Endometrial microvascular endothelial cells (primary cell): ENCODE results near the gene TRAPPC12. TPM values are rescaled to one million over a fixed set of nuclear protein-coding genes. Genes with fewer than 3 reads are reported as not detected.
"Not testable (repeated sequence)": the region's sequence is repeated elsewhere in the genome, so short reads cannot be mapped to it uniquely, and the experiment has no call there.

ENCODE experiments used
- in situ Hi-C: cut with HindIII; loops from 2 replicates; pipeline ENCODE4 v1.10.0; 2017; ENCODE audit warnings: low sequenced_read_pairs, low pct_unique_long_range_greater_than_20kb; ENCODE audit errors: inconsistent ontology term
- total RNA-seq: library from RNA; depleted of rRNA; stranded (reverse); fragments of >200 nt; gene quantifications from one replicate; pipeline ENCODE4 v1.2.3, GENCODE V29; 2015; ENCODE audit errors: inconsistent ontology term

Gene TRAPPC12
- total RNA-seq, 1 donor from 2014 or later = 66.1 TPM

DNA sequence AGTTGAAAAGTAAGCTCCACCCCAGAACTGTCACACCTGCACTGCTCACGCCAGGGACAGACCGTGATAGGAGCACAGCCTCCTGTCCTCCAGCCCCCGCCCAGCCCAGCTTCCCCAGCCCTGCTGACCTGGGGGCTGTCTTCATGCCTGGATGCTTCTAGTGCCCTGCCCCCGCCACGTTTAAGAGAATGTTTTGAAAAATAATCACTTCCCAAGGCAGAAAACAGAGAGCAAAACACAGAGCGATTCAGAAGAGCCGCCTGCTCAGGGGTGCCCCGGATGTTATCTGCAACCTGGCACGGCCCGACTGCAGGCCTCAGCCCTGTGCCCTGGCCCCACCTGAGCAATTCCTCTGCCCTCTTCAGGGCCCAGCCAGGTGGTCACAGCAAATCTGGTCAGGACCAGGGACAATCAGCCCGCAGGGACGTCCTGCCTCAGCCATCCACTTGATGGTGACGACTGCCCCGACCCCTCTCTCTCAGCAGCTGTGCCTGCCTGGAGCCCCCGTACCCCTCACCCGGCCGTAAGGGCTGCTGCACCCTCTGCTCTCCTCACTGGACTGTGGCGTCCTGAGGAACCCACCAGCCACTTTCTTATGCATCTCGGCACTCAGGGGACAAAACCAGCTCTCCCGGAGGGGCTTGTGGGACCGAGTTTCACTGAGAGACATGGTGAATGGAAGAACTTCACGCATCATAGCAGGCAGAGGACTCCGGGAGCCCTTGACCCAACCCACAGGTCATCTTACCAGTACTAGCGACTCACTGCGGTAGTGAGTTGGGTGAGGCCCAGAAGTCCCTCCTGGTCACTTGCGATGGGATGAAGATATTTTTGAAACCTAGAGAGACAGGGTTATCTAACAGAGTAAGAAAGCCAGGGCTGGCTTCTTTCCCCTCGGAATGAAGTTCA, 109.6 kb downstream of the TRAPPC12 start:
- in situ Hi-C loops = no loop called here

DNA sequence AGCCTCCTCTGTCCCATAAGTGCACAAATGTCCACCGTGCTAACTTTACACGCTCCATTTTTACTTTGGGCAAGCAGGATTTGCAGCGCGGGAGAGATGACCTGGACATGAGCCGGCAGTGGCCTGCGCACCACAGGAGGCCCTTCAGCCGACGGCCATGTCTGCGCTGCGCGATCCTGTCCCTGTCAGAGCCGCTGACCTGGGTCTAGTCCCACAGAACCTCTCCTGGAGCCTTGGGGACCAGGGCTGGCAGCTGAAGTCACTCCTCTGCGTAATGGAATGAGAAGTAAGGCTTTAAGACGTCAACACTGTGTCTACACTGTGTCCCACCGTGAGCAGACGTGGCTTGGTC, 110.2 kb downstream of the TRAPPC12 start:
- in situ Hi-C loops = no loop called here

DNA sequence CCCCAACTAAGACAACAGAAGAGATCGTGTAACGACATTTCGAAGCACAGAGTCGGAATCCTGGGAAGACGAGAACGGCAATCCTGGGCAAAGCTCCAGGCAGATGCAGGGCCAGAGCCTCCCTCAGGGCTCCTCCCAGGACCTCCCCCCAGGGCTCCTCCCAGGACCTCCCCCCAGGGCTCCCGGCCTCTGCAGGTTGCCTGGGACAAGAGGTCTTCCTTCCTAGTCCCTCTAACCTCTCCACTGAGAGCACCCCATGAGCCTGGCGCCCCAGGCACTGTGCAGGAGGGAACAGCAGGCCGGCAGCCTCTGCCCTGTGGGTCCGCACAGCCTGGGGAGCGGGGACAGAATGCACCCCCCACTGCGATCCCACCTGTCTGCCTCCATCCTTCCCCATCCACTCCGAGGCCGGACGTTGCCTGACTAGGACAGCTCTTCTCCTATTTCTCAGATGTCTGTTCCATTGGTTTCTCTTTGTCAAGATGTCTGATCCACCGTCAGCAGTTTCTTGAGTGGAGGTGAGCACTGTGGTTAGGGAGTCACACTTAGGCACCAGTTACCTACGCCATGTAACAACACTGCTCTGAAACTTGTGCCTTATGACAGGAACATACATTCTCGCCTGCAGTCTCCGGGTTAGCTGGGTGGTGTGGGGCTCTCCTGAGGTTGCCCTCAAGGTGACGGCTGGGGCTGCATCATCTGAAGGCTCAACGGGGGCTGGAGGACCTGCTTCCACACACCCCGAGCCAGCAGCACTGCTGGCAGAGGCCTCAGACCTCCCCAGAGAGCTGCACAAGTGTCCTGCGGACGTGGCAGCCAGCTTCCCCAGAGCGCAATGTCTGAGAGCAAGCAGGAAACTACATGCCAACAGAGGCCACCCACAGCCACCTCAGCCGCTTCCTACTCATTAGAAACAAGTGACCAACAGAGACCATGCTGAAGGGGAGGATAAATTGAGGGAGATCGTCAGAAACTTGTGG, 111.0 kb downstream of the TRAPPC12 start:
- in situ Hi-C loops = no loop called here

DNA sequence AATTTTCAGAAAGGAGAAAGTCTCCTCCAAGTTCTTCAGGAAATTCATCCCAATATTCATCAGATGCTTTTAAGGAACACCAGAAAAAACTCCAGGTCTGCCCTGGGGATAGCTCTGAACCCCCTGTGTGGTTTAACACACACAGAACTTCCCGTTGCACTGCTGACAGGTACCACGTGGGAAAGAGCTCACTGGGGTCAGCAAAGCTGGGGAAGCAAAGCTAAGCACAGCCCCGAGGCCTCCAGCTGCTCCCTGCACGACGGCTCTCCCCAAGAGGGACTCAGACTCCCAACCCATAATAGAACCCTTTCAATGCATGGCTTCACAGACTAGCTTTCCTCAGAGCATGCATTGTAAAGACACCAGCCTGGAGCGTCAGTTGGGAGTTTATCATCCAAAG, 111.8 kb downstream of the TRAPPC12 start:
- in situ Hi-C loops = no loop called here

DNA sequence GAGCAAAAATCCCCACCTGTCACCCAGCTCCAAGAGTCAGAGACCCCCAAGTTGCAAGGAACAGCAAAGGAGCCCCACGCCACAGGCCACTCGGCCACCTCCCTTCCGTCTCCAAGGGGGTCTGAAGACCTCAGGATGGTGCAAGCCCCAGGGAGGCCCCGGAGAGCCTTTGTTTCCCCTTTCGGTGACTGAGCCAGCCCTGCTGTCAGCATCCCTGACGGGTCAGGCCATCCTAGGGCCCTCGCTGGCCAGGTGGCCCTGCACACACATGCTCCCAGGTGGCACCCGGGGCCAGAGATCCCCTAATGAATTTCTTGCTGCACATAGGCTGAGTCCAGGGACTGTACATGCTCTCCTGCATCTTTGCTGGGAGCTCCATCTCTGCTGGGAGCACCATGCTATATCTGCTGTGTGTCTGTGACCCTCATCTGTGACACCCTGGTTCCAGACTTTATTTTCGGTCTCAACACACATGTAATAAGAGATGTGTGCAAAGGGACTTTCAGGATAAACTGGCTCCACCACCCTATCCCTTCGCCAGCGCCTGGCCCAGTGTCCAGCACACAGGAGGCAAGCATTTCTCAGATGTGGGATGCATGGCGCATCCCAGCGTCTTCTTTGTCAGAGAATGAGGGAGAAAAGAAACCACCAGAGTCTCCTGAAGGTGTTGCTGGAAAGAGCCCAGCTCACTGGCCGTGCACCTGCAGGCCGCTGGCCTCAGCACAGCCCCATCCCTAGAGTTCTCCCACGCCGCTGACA, 112.4 kb downstream of the TRAPPC12 start:
- in situ Hi-C loops = no loop called here

DNA sequence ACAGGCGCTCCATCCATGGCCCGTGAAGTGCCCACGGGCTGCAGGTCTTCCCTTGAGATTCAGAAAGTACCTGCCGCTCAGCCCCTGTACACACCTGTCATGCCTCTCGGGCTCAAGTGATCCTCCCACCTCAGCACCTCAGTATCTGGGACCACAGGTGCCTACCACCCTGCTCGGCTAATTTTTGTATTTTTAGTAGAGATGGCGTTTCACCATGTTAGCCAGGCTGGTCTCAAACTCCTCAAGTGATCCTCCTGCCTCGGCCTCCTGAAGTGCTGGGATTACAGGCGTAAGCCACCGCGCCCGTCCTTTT, 112.9 kb downstream of the TRAPPC12 start:
- in situ Hi-C loops = not testable (repeated sequence)

DNA sequence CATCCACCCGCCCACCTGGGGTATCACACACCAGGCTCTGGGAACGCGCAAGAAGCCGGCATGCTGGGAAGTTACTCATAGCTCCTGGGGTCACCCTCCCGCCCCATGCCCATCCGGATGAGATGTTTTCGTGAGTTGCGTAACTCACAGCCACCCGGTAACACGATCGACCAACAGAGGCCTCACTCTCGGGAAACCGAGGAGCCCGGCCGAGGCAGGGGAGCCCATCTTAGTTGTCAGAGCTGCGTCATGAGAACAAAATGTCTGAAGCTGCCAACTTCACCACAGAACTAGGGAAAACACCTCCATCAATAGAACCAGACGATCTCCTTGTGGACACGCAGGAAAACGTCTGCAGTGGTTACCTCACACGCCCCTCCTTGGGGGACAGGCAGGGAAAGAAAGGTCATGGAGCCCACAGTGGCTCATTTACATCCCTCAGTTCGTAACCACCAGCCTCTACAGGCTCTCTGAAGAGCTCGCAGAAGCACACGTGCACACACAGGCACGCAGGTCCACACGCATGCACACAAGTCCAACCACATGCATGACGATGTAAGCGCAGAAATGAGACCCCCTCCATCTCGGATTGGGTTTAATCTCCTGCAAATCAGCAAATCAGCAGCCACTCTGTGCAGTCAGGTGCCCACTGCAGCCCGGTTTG, 113.6 kb downstream of the TRAPPC12 start:
- in situ Hi-C loops = no loop called here

DNA sequence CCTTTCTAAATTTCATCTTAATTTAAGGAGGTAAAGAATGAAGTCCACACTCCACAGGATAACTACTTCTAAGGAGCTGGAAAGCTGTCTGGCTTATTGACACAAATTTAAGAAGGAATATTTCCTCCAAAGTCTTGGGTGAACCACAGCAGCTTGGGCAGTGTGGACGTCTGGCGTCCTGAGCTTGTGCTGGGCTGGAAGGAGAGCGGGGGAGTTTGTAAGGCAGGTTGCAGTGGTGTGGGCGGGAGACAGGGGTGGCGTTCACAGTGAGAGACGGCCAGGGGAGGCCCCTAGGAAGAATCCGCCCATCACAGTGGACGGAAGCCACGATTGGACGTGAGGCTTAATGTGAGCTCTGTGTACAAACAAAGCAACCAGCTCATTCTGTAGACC, 114.1 kb downstream of the TRAPPC12 start:
- in situ Hi-C loops = no loop called here

DNA sequence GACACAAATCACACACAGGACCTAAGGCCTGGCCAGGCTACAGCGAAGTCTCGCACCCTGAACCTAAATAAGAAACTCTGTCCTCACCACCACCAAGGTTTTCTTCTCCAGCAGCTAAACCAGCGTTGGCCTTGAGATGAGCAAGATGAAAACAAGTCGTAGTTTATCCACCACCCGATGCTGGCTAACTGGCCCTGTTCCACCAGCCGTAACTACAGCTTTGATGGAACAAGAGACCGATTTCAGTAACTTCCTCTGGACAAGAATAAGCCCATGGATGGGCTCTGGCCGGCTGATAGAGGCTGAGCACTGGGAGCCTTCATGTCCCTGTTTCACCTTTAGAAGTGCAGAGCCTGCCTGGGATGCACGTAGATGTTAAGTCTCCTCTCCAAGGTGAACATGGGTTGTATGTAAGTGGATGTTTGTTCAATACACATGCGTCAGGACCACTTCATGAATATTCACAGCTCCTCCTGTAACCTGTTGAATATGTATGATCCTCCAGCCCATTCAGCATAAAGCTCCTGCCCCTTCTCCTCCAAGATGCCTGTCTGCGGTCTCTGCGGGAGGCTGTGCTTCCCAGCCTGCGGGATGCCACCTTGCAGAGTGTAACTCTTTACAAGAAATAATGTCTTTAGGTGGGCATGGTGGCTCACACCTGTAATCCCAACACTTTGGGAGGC, 115.6 kb downstream of the TRAPPC12 start:
- in situ Hi-C loops = no loop called here

DNA sequence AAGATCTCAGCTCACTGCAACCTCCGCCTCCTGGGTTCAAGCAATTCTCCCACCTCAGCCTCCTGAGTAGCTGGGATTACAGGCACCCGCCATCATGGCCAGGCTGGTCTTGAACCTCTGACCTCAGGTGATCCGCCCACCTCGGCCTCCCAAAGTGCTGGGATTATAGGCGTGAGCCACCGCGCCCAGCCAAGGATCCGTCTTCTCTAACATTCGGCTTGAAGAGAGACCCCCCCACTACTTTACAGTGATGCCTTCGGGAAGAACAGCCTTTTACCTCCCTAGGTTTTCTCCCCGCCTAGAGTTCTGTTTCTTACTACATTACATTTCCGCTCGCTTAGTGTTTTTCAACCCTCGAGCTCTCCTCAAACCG, 117.2 kb downstream of the TRAPPC12 start:
- in situ Hi-C loops = not testable (repeated sequence)

DNA sequence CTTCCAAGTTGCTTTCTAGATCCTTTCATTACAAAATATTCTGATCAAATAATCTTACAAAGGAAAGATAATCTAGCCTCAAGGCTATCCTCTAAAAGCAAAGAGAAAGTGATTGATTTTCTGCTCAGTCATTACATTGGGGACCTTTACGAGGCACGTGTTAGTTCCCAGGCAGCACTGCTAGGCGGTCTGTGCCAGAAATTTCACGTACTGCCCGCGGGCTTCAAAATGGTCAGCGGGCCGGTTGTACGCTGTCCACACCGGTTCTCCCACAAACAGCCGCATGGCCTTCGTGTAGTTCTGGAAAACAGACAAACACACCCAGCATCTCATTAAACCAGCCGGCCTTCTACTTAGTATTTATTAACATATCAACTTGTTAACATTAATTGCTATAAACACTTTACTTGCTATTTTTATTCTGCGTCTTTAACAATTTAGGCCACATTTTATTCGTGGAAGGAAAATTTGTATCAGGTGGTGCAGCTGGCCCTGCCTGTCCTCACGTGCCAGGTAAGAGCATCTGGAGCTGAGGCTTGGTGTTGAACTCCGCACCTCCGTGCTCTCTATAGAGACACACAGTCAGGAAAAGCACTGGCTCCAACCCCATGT, 119.4 kb downstream of the TRAPPC12 start:
- in situ Hi-C loops = no loop called here

DNA sequence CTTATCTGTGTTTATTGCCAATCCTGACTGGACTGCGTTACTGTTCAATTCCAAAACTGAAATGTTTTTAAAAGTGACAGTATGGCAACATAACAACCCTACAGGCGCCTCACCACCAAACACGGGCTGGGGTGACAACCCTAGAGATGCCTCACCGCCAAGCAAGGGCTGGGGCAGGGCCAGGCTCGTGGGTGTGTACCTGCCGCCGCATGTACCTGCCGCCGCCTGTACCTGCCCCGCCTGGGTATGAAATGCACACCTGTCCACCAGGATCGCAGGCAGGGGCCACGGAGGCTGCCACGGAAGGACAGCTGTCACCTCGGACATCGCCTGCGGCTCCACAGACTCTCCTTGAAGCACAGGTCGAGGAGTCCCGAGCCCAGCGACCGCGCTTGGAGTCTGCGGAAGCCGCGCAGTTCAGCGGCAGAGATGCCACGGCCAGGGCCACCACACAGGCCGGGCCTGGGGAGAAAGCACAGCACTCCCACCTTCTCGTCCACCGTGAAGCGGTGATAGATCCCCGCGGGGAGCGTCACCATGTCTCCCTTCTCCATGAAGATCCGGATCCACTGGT, 120.9 kb downstream of the TRAPPC12 start:
- in situ Hi-C loops = no loop called here

DNA sequence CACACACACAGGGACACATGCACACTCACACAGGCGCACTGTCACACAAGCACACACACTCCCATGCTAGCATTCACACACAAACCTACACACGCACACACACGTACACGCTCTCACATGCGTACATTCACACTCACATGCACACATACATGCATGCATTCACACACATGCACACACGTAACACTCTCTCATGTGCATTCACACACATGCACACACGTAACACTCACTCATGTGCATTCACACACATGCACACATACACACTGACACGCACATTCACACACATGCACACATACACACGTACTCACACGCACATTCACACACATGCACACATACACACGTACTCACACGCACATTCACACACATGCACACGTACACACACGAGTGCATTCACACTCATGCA, 123.6 kb downstream of the TRAPPC12 start:
- in situ Hi-C loops = no loop called here

DNA sequence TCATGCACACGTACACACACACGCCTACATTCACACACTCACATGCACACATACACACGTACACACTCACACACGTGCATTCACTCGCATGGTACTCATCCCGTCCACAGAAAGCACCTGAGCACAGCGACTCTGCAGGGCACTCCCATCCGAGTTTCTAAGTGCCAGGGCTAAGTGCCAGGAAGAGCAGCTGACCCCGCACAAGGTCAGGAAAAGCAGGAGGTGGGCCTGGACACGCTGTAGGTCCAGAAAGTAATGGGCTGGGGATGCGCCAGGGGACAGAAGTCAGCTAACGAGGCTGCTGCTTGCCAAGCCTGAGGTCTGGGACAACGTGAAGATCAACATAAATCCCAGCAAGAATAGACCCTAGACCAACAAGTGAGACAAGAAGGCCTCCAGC, 124.0 kb downstream of the TRAPPC12 start:
- in situ Hi-C loops = no loop called here

DNA sequence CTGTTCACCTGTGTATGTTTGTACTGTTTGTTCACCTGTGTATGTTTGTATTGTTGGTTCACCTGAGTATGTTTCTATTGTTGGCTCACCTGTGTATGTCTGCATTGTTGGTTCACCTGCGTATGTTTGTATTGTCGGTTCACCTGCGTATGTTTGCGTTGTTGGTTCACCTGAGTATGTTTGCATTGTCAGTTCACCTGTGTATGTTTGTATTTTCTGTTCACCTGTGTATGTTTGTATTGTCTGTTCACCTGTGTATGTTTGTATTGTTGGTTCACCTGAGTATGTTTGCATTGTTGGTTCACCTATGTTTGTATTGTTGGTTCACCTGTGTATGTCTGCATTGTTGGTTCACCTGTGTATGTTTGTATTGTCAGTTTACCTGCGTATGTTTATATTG, 125.2 kb downstream of the TRAPPC12 start:
- in situ Hi-C loops = no loop called here

DNA sequence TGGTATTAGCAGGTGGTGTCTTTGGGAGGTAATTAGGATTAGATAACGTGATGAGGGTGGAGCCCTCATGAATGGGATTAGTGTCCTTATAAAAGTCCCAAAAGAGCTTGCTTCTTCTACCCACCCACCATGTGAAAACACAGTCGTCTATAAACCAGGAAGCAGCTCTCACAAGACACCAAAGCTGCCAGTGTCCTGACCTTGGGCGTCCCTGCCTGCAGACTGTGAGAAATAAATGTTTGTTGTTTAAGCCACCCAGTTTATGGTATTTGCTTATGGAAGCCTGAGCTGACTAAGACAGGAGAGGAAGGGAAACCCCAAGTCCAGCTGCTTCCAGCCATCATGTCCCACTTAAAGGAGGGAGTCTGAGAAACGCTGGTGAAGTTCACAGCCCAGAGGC, 126.3 kb downstream of the TRAPPC12 start:
- in situ Hi-C loops = no loop called here

DNA sequence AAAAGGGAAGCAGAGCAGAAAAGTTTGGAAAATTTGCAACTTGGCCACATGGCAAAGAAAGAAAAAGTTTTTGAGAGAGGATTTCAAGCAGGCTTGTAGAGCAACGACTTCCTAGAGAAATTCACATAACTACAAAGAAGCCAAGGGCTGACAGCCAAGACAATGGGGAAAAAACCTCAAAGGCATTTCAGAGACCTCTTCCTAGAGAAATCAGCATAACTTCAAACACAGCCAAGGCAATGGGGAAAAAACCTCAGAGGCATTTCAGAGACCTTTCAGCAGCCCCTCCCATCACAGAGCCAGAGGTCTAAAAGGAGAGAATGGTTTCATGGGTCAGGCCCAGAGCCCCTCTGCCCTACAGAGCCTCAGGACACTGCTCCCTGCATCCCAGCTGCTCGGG, 132.6 kb downstream of the TRAPPC12 start:
- in situ Hi-C loops = no loop called here
